A549 (cell line): Measurements from ENCODE around the gene TRIO. TPM values are rescaled to one million over a fixed set of nuclear protein-coding genes. Genes with fewer than 3 reads are reported as not detected.

Source experiments
- ATAC-seq, 2 experiments: fragments of 200-7000 bp in 1 of 2; fragments of >200 bp in 1 of 2; cut with Nextera tagmentation in 1 of 2; cut with Tn5 transposase in 1 of 2; 3 replicates each; pipeline versions ENCODE4 v1.8.0 to v1.9.1; 2018 to 2020; ENCODE audit warnings: mild to moderate bottlenecking in 1 of 2, moderate library complexity in 1 of 2
- CTCF ChIA-PET: fragments of 300-600 bp; sonication (Branson Sonifier 250); formaldehyde crosslinking; extraction: SDS; loops from one replicate; lab custom pipeline; 2021; ENCODE audit warnings: antibody characterized with exemption, inconsistent platforms; lab: Yijun Ruan, JAX
- POLR2A ChIA-PET: fragments of 350-600 bp; formaldehyde crosslinking; extraction: SDS; loops from one replicate; lab custom pipeline; 2021; ENCODE audit warnings: antibody characterized with exemption, inconsistent platforms; lab: Yijun Ruan, JAX
- DNase-seq, 2 experiments: peaks; one replicate each; pipeline versions ENCODE4 v3.0.0 to v3.0.0-alpha.2; 2011 to 2016; ENCODE audit warnings: low read depth in 1 of 2, low spot score in 1 of 2
- FAIRE-seq: peaks from 2 replicates; lab custom pipeline; 2011; peaks lifted over from hg19 to GRCh38; lab: Jason Lieb, UNC
- H3K27ac ChIP-seq, 2 experiments: fragments of >200 bp; sonication (Bioruptor Twin); formaldehyde crosslinking; 3 replicates each; pipeline ENCODE4 v1.5.1; 2016 to 2017
- H3K4me1 ChIP-seq: fragments of >200 bp; sonication (Bioruptor Twin); formaldehyde crosslinking; 3 replicates; pipeline ENCODE4 v1.6.1; 2016
- H3K4me2 ChIP-seq: fragments of >200 bp; sonication (Bioruptor Twin); formaldehyde crosslinking; 3 replicates; pipeline ENCODE4 v1.6.1; 2016
- H3K4me3 ChIP-seq: fragments of >200 bp; sonication (Bioruptor Twin); formaldehyde crosslinking; 3 replicates; pipeline ENCODE4 v1.5.1; 2016
- H3K9me3 ChIP-seq: fragments of >200 bp; sonication (Bioruptor Twin); formaldehyde crosslinking; 3 replicates; pipeline ENCODE4 v1.6.1; 2016
- CBX8 ChIP-seq: fragments of 200-600 bp; sonication (generic); IDR thresholded peaks from 2 replicates; pipeline ENCODE4 v1.6.1; 2016
- CHD4 ChIP-seq: fragments of 200-600 bp; sonication (generic); IDR thresholded peaks from 2 replicates; pipeline ENCODE4 v1.6.1; 2016; ENCODE audit warnings: antibody characterized with exemption, mild to moderate bottlenecking, borderline replicate concordance
- ESRRA ChIP-seq: fragments of 150-350 bp; IDR thresholded peaks from 2 replicates; pipeline ENCODE4 v1.6.1; 2014; ENCODE audit warnings: mild to moderate bottlenecking, low read length, borderline replicate concordance
- FOSB ChIP-seq: fragments of 250-450 bp; sonication (Bioruptor Pico); IDR thresholded peaks from 2 replicates; pipeline ENCODE4 v1.5.0; 2020; ENCODE audit warnings: mild to moderate bottlenecking, moderate library complexity
- FOSL2 ChIP-seq, 2 experiments: fragments of 450-650 bp in 1 of 2; fragments of >200 bp in 1 of 2; sonication (Bioruptor Twin) in 1 of 2; formaldehyde crosslinking; IDR thresholded peaks; 2 replicates each; pipeline versions ENCODE4 v1.5.0 to v1.6.1; 2016 to 2020; ENCODE audit warnings: mild to moderate bottlenecking in 1 of 2, moderate library complexity in 1 of 2
- FOXS1 ChIP-seq: fragments of 250-450 bp; sonication (Bioruptor Pico); IDR thresholded peaks from 2 replicates; pipeline ENCODE4 v1.5.0; 2020; ENCODE audit warnings: mild to moderate bottlenecking, moderate library complexity
- GATA3 ChIP-seq: IDR thresholded peaks from 2 replicates; pipeline ENCODE4 v1.6.1; 2012; ENCODE audit warnings: borderline replicate concordance
- HOXB13 ChIP-seq: fragments of 250-450 bp; sonication (Bioruptor Pico); IDR thresholded peaks from 2 replicates; pipeline ENCODE4 v1.5.0; 2020; ENCODE audit warnings: low read depth, mild to moderate bottlenecking, moderate library complexity
- JUNB ChIP-seq: fragments of >200 bp; sonication (Bioruptor Twin); formaldehyde crosslinking; IDR thresholded peaks from 2 replicates; pipeline ENCODE4 v1.6.1; 2016
- KDM1A ChIP-seq: fragments of 200-600 bp; sonication (generic); IDR thresholded peaks from 2 replicates; pipeline ENCODE4 v1.6.1; 2016; ENCODE audit warnings: low read depth, mild to moderate bottlenecking
- KDM5A ChIP-seq: fragments of 200-600 bp; sonication (generic); IDR thresholded peaks from 2 replicates; pipeline ENCODE4 v1.6.1; 2016; ENCODE audit warnings: antibody characterized with exemption, mild to moderate bottlenecking
- MAFK ChIP-seq: fragments of 450-650 bp; IDR thresholded peaks from 2 replicates; pipeline ENCODE4 v1.6.1; 2014; ENCODE audit not compliant: partially characterized antibody
- MAZ ChIP-seq: fragments of 150-350 bp; IDR thresholded peaks from 2 replicates; pipeline ENCODE4 v1.6.1; 2014; ENCODE audit warnings: antibody characterized with exemption, low read depth, low read length, borderline replicate concordance
- NPAS2 ChIP-seq: fragments of 250-450 bp; sonication (Bioruptor Pico); IDR thresholded peaks from 2 replicates; pipeline ENCODE4 v1.8.0; 2022; ENCODE audit warnings: mild to moderate bottlenecking, moderate library complexity, borderline replicate concordance
- NR3C1 ChIP-seq: fragments of >200 bp; sonication (Bioruptor Twin); formaldehyde crosslinking; IDR thresholded peaks from 3 replicates; pipeline ENCODE4 v1.6.1; 2017
- PHF8 ChIP-seq: fragments of 200-600 bp; sonication (generic); IDR thresholded peaks from 2 replicates; pipeline ENCODE4 v1.6.1; 2016; ENCODE audit warnings: low read depth, mild to moderate bottlenecking, antibody characterized with exemption, moderate library complexity, borderline replicate concordance
- POLR2A ChIP-seq: IDR thresholded peaks from 2 replicates; pipeline ENCODE4 v1.6.1; 2012; ENCODE audit warnings: mild to moderate bottlenecking, low read length
- POLR2AphosphoS2 ChIP-seq: conservative IDR thresholded peaks from 2 replicates; pipeline ENCODE4 v1.6.1; 2012; ENCODE audit warnings: low read length, improper control_type of control experiment, inconsistent platforms
- RCOR1 ChIP-seq: fragments of 150-350 bp; IDR thresholded peaks from 2 replicates; pipeline ENCODE4 v1.6.1; 2014; ENCODE audit warnings: antibody characterized with exemption, low read length, low read depth
- RFX5 ChIP-seq: fragments of 450-650 bp; IDR thresholded peaks from 2 replicates; pipeline ENCODE4 v1.7.1; 2014; ENCODE audit warnings: antibody characterized with exemption, mild to moderate bottlenecking, moderate library complexity
- RNF2 ChIP-seq: fragments of 200-600 bp; sonication (generic); IDR thresholded peaks from 2 replicates; pipeline ENCODE4 v1.6.1; 2016; ENCODE audit warnings: low read depth, mild to moderate bottlenecking, antibody characterized with exemption, moderate library complexity, borderline replicate concordance
- TP53 ChIP-seq: fragments of 250-450 bp; sonication (Bioruptor Pico); IDR thresholded peaks from 2 replicates; pipeline ENCODE4 v1.5.0; 2021; ENCODE audit warnings: mild to moderate bottlenecking, moderate library complexity
- ZC3H11A ChIP-seq: fragments of 450-650 bp; IDR thresholded peaks from 2 replicates; pipeline ENCODE4 v1.6.1; 2014; ENCODE audit warnings: antibody characterized with exemption, mild to moderate bottlenecking
- ZFP36 ChIP-seq: fragments of 450-650 bp; IDR thresholded peaks from 2 replicates; pipeline ENCODE4 v1.6.1; 2014; ENCODE audit warnings: borderline replicate concordance; ENCODE audit not compliant: partially characterized antibody
- ZNF302 ChIP-seq: fragments of 250-450 bp; sonication (Bioruptor Pico); IDR thresholded peaks from 2 replicates; pipeline ENCODE4 v1.9.0; 2021; ENCODE audit warnings: inconsistent platforms, mild to moderate bottlenecking, moderate library complexity
- WGBS: methylation state at CpG from one replicate; pipeline ENCODE4 v1.1.6; 2017; ENCODE audit errors: missing lambda C conversion rate; 5-methylcytosine and 5-hydroxymethylcytosine counted together
- polyA plus RNA-seq, 4 experiments: library from polyadenylated mRNA; depleted of rRNA in 3 of 4; stranded (reverse); fragments of >200 nt; fragmentation: RNase III in 1 of 4; extraction: RNeasy Plus Mini Kit Qiagen cat#74134 plus additional on column Dnase treatment in 1 of 4; gene quantifications; 2 replicates in 3 of 4; 3 replicates in 1 of 4; pipeline ENCODE4 v1.2.3, GENCODE V29; 2011 to 2017
- TF ChIP-seq, protein P1 (sequence below): fragments of >200 bp; sonication (Bioruptor Twin); formaldehyde crosslinking; IDR thresholded peaks from 3 replicates; pipeline ENCODE4 v1.6.1; 2016
- TF ChIP-seq, protein P2 (sequence below): IDR thresholded peaks from 2 replicates; pipeline ENCODE4 v1.6.1; 2012
- TF ChIP-seq, protein P3 (sequence below): fragments of 200-600 bp; sonication (generic); IDR thresholded peaks from 2 replicates; pipeline ENCODE4 v1.6.1; 2016; ENCODE audit warnings: antibody characterized with exemption, mild to moderate bottlenecking, moderate library complexity
- TF ChIP-seq, protein P4 (sequence below): fragments of >200 bp; sonication (Bioruptor Twin); formaldehyde crosslinking; IDR thresholded peaks from 2 replicates; pipeline ENCODE4 v1.6.1; 2016

Gene TRIO
- polyA plus RNA-seq, 2 of the 4 experiments (the other 2 are of a cell fraction) = 47.5 to 79.0 TPM

DNA sequence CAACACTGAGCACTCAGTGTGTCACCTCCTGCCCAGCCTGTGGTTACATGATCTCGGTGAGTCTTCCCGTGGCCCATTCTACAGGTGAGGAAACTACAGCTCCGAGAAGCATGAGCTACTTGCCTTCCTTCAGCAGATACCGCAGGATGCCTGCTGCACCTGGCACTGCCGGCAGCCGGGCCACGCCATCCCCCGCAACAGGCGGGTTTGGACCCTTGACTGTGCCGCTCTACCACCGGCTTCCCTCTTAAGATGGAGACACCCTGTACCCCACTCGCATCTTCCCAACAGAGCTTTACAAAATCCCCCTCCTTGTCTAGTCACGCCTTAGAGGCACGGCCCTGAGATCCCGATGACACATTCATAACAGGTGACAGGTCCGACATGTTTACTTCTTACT is 363.5 kb downstream of the TRIO start:
- no peaks in the 10 kb centered on the region for H3K9me3 ChIP-seq
- no peak overlapping the region for H3K27ac ChIP-seq
- no peak for ATAC-seq
- ChIA-PET CTCF (interaction anchor here (0.6 to 1.4 kb wide), 2 partner anchors 14 to 142 kb away, joined by 3 to 5 read pairs; no protein-coding TSS in a partner anchor), POLR2A (no interaction called here)
- H3K4me1 ChIP-seq = no peaks in the 10 kb centered on the region
- WGBS = 96% methylated on average over 16 of the region's 16 CpGs
- H3K4me2 ChIP-seq = no peak overlapping the region
- TF ChIP-seq HOXB13 (no peak), CBX8 (no peak), POLR2A (no peak), RNF2 (no peak), JUNB (no peak), FOSB (CRISPR knock-in tag) (no peak), ZFP36 (no peak), MAFK (no peak), KDM1A (no peak), PHF8 (no peak), NR3C1 (no peak), NPAS2 (CRISPR knock-in tag) (no peak), MAZ (no peak), ESRRA (no peak)
- TF ChIP-seq, protein P1, sequence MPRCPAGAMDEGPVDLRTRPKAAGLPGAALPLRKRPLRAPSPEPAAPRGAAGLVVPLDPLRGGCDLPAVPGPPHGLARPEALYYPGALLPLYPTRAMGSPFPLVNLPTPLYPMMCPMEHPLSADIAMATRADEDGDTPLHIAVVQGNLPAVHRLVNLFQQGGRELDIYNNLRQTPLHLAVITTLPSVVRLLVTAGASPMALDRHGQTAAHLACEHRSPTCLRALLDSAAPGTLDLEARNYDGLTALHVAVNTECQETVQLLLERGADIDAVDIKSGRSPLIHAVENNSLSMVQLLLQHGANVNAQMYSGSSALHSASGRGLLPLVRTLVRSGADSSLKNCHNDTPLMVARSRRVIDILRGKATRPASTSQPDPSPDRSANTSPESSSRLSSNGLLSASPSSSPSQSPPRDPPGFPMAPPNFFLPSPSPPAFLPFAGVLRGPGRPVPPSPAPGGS = no peak
- TF ChIP-seq, protein P2, sequence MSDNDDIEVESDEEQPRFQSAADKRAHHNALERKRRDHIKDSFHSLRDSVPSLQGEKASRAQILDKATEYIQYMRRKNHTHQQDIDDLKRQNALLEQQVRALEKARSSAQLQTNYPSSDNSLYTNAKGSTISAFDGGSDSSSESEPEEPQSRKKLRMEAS = no peak
- TF ChIP-seq, protein P3, sequence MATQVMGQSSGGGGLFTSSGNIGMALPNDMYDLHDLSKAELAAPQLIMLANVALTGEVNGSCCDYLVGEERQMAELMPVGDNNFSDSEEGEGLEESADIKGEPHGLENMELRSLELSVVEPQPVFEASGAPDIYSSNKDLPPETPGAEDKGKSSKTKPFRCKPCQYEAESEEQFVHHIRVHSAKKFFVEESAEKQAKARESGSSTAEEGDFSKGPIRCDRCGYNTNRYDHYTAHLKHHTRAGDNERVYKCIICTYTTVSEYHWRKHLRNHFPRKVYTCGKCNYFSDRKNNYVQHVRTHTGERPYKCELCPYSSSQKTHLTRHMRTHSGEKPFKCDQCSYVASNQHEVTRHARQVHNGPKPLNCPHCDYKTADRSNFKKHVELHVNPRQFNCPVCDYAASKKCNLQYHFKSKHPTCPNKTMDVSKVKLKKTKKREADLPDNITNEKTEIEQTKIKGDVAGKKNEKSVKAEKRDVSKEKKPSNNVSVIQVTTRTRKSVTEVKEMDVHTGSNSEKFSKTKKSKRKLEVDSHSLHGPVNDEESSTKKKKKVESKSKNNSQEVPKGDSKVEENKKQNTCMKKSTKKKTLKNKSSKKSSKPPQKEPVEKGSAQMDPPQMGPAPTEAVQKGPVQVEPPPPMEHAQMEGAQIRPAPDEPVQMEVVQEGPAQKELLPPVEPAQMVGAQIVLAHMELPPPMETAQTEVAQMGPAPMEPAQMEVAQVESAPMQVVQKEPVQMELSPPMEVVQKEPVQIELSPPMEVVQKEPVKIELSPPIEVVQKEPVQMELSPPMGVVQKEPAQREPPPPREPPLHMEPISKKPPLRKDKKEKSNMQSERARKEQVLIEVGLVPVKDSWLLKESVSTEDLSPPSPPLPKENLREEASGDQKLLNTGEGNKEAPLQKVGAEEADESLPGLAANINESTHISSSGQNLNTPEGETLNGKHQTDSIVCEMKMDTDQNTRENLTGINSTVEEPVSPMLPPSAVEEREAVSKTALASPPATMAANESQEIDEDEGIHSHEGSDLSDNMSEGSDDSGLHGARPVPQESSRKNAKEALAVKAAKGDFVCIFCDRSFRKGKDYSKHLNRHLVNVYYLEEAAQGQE = no peak
- FAIRE-seq = no peak
- DNase-seq = no peak
- no peak overlapping the region for H3K4me3 ChIP-seq

DNA sequence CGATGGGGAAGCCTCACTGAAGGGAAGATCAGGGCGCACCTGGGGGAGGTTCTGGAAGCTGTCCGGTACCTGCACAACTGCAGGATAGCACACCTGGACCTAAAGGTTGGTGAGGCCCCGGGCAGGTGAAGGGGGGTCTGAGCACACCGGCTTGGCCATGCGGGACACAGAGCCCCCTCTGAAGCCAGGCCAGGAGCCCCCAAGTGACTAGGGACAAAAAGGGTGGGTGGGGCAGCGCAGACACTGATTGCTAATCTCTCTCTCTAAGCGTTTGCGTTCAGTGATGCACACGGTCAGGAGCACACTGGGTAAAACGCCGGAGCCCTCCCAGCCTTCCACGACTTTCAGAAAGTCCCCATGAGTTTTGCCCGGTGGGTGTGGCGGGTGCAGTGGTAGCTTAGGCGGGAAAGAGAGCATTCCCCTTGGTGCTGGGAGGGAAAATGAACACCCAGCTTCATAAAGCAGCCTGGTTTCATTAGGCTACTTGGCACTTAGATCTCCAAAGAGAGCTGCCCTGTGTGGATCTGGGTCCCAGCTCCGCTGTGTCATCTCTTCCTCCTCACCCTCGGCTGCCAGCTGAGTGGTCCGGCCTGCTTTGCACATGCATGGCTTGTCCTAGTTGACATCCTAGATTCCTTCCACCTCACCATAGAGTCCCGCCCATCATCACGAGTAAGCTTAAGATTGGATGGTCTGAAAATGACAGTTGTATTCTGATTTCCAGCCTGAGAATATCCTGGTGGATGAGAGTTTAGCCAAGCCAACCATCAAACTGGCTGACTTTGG is 364.2 kb downstream of the TRIO start:
- 93% methylated on average over 21 of the region's 21 CpGs for WGBS
- ATAC-seq (0 out of 6 replicates have a peak, but pooled peaks of 1 of the 2 experiments have one; percentile 10), FAIRE-seq (no peak), DNase-seq (no peak)
- Histone ChIP-seq H3K4me1 (no peaks in the 10 kb centered on the region), H3K9me3 (no peaks in the 10 kb centered on the region), H3K27ac (no peak overlapping the region), H3K4me3 (no peak overlapping the region), H3K4me2 (no peak overlapping the region)
- TF ChIP-seq ZC3H11A (no peak), FOXS1 (CRISPR knock-in tag) (no peak), KDM5A (no peak), POLR2AphosphoS2 (no peak), CBX8 (no peak), ESRRA (no peak), RFX5 (no peak), RCOR1 (no peak), ZNF302 (CRISPR knock-in tag) (no peak), JUNB (no peak), GATA3 (no peak), TP53 (CRISPR knock-in tag) (no peak), FOSL2 (IDR thresholded peaks at IDR 0.05) (no peak), FOSL2 (CRISPR knock-in tag; IDR thresholded peaks at IDR 0.05) (no peak), CHD4 (no peak)
- TF ChIP-seq, protein P4, sequence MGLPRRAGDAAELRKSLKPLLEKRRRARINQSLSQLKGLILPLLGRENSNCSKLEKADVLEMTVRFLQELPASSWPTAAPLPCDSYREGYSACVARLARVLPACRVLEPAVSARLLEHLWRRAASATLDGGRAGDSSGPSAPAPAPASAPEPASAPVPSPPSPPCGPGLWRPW = no peak
- TF ChIP-seq, protein P1 = no peak
- CTCF ChIA-PET = interaction anchor here (0.6 to 1.4 kb wide), 3 partner anchors 8 to 141 kb away, joined by 3 to 4 read pairs (median 3); no protein-coding TSS in a partner anchor
- POLR2A ChIA-PET = no interaction called here
